ENCODE data around the gene ULK4.

ULK4 gene

GRCh38 chr3:41339758-41340157 lies 622.1 kb downstream of the ULK4 start:
- DNase-seq = no peak

GRCh38 chr3:41338276-41338675 lies 623.6 kb downstream of the ULK4 start:
- no peak for DNase-seq

GRCh38 chr3:41334426-41334825 lies 627.5 kb downstream of the ULK4 start:
- DNase-seq = no peak

GRCh38 chr3:41331041-41331440 lies 630.9 kb downstream of the ULK4 start:
- no peak for DNase-seq

GRCh38 chr3:41330465-41330864 lies 631.4 kb downstream of the ULK4 start:
- no peak for DNase-seq

- DNase-seq = no peak
These were observed 632.0 kb downstream of the ULK4 start for GRCh38 chr3:41329881-41330280.

- no peak for DNase-seq
These were observed 633.0 kb downstream of the ULK4 start for GRCh38 chr3:41328926-41329325.

GRCh38 chr3:41327718-41328117 lies 634.2 kb downstream of the ULK4 start:
- DNase-seq = no peak

- DNase-seq = no peak
These were observed 637.8 kb downstream of the ULK4 start for GRCh38 chr3:41324156-41324475.

- DNase-seq = no peak
These were observed 638.3 kb downstream of the ULK4 start for GRCh38 chr3:41323467-41324155.

- DNase-seq = no peak
These were observed 640.3 kb downstream of the ULK4 start for GRCh38 chr3:41321642-41321980.

- no peak for DNase-seq
These were observed 640.8 kb downstream of the ULK4 start for GRCh38 chr3:41320953-41321641.

- DNase-seq = no peak
These were observed 643.4 kb downstream of the ULK4 start for GRCh38 chr3:41318520-41318919.

GRCh38 chr3:41317718-41318117 lies 644.2 kb downstream of the ULK4 start:
- DNase-seq = no peak

- DNase-seq = no peak
These were observed 644.6 kb downstream of the ULK4 start for GRCh38 chr3:41317298-41317697.

- no peak for DNase-seq
These were observed 646.8 kb downstream of the ULK4 start for GRCh38 chr3:41315126-41315525.

GRCh38 chr3:41308119-41308518 lies 653.8 kb downstream of the ULK4 start:
- no peak for DNase-seq

GRCh38 chr3:41307065-41307464 lies 654.8 kb downstream of the ULK4 start:
- no peak for DNase-seq

GRCh38 chr3:41304593-41304992 lies 657.3 kb downstream of the ULK4 start:
- DNase-seq = no peak

GRCh38 chr3:41302295-41302694 lies 659.6 kb downstream of the ULK4 start:
- DNase-seq = no peak

GRCh38 chr3:41301548-41301947 lies 660.4 kb downstream of the ULK4 start:
- DNase-seq = no peak

- DNase-seq = no peak
These were observed 662.9 kb downstream of the ULK4 start for GRCh38 chr3:41299036-41299435.

GRCh38 chr3:41297750-41298149 lies 664.2 kb downstream of the ULK4 start:
- DNase-seq = no peak

GRCh38 chr3:41296556-41296955 lies 665.3 kb downstream of the ULK4 start:
- DNase-seq = no peak

GRCh38 chr3:41295740-41296139 lies 666.2 kb downstream of the ULK4 start:
- DNase-seq = no peak

Measured in CD4-positive, alpha-beta T cell treated with Interleukin-17A for 4 hours (primary cell).